HT-29 (cell line): ENCODE measurements around the gene EML6. TPM values are rescaled to one million over a fixed set of nuclear protein-coding genes. Genes with fewer than 3 reads are reported as not detected.

Experiments
- DNase-seq: peaks from one replicate; pipeline ENCODE4 v3.0.0-alpha.2; 2015; ENCODE audit warnings: low spot score
- total RNA-seq: library from RNA; depleted of rRNA; stranded (reverse); fragments of >200 nt; shearing (Covaris generic); gene quantifications from 2 replicates; pipeline ENCODE4 v1.2.3, GENCODE V29; 2014

Gene EML6
- total RNA-seq, 1 experiment from 2014 or later, result 3.0 TPM

DNA sequence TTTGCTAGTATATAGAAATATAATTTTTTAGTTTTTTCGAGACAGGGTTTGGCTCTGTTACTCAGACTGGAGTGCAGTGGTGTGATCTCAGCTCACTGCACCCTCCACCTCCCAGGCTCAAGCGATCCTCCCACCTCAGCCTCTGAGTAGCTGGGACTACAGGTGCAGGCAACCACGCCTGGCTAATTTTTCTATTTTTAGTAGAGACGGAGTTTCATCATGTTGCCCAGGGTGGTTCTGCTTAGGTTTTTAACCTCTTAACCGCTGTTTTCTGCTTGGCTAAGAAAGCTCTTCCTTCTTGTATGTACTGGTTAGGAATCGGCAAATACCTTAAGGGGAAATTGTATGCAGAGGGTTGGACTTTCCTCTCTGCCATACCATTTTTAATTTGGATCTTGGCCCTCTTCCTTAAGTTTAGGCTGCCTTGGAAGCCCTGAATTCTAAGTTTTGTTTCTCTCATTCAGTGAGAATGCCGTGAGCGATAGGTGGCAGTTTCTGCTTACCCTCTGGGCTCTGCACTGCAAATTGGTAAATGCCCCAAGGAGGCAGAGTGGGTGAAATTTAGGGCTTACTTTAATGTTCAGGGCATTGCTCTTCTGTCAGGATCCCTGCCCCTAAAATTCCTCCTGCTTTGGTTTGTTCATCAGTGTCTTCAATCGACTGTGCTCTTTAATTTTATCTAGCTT, 32.3 kb downstream of the EML6 start:
- DNase-seq, result no peak

DNA sequence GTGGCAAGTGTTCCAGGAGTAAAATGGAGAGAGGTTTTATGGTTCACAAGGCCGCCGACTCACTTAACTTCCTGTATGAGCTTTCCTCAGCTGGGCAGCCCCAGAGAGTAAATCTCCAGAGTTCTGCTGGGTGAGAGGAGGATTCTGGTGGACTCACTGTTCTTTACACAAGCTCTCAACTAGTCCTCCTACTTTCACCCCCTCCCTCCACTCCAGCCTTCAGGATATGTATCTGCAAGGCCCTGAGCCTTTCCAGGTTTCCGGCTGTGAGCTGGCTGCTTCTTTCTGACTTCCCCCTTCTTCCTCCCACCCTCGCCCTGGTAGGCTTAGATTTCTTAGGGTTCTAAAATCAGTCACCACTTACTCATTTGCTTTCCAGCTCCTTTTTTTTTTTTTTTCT, 34.0 kb downstream of the EML6 start:
- no peak for DNase-seq

DNA sequence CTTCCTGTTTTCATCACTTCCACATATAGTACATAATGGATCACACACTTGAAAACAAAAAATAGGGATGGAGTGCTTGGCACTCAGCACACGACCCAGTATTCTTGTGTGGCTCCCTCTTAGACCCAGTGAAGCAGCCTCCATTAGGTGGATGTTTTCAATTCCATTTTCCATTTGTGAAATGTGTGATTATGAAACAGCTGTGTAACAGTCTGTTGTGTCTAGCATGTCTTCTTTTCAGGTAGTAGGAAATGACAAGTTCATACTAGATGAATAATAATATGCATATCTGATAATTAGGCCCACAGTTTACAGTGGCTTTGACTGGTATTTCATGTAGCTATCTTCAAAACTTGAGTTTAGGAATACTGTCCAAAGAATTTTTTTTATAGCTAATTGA, 35.5 kb downstream of the EML6 start:
- no peak for DNase-seq

DNA sequence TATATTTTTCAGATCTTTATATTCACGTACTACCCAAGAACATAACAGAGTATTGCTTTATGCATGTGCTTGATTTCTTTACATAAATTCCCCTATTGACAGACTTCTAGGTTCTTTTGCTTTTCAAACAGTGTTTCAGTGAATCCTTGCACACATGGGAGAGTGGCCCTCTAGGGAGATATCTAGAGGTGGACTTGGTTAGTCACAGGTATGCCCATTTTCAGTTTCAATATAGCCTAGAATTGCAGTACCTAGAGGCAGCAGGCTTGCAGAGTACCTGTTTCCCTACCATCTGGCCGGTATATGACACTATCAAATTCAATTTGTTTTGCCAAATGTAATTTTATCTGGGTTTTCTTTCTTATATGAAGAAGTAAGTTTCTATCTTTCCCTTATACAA, 36.8 kb downstream of the EML6 start:
- no peak for DNase-seq

DNA sequence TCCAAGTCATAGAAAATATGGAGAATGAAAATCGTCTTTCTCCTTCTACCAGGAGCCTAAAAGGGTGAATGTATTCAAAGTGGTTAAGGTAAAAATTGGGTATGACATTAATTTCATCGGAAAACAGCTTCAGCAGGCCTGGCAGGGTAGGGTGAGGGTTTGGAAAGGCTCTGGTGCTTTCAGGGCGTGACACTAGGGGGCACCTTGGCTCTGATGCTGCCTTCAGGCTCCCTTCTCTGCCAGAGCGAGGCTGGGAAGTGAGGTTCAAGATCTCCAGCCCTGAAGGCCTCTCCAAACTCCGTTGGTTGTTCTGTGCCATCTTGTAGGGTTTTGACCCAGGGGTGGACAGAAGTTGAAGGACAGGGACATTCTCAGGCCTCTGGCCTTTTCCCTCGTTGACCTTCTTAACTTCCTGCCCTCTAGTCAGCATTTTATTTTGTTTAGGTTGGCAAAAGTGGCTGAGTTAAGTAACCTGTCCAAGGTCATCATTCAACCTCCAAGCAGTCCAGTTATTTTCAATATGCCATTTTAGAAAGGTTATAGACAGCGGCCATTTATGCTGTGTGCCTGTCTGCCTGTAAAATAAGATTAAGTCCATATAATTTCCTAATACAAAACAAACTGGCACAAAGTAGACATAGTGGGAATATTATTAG, 40.3 kb downstream of the EML6 start:
- no peak for DNase-seq

DNA sequence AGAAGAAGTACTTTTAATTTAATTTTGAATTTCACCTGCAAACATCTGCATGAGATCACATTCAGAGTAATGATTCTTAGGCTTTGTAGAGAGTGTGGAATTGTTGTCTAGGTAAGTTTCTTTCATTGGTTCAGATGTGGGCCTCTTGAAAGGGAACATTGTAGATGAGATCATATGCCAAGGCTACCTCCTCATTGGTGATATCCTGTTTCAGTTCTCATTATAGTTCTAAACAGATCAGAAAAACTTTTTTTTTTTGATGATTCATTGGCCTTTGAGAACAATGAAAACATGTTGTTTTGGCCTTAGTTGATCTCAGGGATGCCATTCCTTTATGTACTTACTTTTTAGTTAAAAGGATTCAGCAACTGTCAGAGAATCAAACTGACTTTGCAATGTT, 44.5 kb downstream of the EML6 start:
- no peak for DNase-seq

DNA sequence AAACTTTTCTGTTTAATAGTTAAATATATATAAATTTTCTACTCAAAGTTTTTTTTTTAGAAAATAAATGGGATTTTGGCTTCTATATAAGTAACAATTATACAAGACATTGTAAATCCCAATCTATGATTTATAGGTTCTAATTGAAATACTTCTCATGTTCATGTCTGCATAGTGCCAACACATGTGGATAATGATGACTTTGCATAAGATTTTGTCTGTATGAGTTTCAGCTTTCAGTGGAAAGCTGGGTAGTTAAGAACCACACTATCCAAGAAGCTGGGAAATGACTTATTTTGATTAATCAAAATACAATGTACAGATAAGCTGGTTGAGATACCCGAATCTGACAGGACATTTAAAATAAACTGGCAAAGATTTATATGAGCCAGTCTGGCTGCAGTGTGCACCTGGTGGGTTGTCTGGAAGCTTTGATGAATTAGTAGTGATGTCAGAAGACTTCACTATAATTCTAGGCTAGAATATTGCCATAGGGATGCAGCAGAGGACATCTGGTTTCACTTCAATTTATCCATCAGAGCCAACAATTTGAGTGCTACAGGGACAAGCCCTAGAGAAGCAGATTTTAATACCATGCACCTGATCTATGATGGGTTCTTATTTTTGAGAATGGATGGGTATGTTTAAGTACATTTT, 45.4 kb downstream of the EML6 start:
- no peak for DNase-seq

DNA sequence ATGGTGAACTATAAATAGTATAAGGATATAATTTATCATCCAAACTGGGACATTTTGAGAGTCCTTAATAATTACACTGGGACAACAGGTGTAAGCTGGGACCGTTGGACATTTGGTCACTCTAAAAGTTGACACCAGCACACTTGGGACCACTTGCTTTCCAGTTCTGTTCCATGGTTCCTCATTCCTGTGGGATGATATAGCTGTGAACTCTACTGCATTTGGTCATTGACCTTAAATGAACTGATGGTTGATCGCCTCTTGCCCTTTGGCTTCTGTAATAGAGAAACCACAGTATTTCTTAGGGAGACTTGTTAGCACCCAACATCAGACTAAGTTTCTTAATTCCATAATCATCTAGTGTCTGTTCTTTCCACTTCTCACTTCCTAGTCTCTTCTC, 46.7 kb downstream of the EML6 start:
- no peak for DNase-seq

DNA sequence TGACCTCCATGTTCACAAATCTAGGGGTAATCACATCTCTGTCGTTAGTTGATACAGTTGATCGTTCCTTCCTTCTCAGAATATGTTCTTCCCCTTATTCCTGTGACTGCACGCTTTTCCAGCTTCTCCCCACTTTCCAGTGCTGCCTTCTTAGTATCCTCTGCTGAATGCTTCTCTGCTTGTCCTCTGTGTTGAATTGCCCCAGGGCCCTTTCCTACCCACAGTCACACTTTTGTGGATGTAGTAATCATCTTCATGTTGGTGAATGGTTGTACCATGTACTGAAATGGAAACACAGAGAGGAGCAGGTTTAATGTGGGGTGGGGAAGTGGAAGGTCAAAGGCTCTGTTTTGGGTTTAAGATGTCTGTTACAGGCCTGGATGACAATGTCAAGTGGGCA, 47.2 kb downstream of the EML6 start:
- no peak for DNase-seq

DNA sequence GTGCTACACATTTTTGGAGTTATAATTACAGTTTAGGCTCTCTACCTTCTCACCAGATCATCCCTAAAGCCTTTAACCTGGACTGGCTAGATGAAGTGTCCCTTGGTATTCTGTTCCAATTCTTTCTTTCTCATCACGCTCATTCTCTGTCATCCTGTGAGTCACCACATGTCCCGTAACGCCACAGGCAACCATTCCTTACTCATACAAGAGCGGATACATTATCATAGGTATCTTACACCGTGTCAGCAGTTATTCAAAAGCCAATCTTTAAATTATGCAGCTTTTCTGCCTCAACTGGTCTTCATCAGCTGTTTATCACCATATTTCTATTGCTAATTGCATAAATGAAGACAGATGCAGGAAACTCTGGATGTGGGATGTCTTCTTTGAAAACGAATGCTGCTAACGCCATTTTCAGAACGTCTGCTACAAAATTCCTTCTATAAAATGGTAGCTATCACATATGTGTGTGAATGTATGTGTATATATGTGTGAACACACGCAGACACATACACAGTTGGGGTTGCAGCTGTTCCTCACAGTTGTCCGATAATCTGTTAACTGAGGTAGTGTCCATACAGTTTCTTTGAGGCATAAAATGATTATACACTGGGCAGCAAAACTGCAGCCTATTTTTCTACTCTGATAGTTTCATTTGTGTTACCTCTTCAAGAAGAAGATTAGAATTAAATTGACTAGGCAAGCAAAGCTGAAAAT, 47.9 kb downstream of the EML6 start:
- DNase-seq, result no peak

DNA sequence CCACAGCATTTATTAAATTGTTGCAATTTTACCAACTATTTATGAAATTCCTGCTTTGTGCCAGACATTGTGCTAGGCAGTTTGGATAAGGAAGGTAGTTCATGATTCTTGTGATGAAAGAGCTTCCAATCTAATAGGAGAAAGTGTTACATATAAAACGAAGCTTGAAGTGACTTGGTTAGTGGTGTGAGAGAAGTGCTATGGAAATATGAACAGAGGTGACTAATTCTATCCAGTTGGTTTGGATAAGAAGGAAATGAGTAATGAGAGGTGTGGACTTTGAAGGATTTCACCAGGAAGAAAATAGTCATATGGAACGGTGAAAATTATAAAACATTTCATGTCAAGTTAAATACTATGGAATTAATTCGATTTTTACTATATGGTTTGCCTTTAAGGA, 48.6 kb downstream of the EML6 start:
- DNase-seq, result no peak

DNA sequence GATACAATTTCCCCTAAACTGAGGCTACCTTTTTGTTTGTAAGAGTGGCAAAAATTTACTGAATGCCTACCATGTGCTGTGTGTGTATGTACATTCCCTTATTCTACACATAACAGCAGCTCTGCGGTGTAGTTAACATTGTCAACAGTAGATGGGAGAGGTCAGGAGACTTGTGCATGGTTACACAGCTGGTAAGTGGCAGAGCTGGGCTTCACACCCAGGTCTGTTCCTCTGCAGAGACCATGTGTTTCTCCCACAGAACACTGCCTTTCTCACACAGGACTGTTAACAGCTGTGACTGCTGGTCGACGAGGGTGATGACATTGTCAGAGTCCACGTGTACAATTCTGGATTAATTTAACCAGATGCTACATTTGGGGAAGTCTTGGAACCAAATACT, 49.1 kb downstream of the EML6 start:
- DNase-seq, result no peak

DNA sequence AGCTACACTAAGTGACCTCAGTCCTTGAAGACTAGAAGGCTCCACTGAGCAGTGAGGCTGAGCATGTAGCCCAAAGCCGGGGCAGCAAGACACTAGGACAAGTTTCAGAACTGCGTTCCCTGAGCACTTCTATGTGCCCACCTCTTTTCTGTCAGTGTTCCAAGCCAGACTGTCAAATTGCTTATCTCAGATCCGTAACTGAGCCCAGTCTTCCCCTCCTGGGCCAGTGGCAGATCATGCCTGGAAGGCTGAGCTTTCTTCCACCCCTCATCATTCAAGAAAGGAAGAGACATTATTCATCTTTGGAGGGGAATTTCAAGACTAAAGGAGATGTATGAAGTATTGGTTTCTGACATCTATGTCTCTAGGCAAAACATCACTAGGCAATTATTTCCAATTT, 49.8 kb downstream of the EML6 start:
- DNase-seq, result no peak

DNA sequence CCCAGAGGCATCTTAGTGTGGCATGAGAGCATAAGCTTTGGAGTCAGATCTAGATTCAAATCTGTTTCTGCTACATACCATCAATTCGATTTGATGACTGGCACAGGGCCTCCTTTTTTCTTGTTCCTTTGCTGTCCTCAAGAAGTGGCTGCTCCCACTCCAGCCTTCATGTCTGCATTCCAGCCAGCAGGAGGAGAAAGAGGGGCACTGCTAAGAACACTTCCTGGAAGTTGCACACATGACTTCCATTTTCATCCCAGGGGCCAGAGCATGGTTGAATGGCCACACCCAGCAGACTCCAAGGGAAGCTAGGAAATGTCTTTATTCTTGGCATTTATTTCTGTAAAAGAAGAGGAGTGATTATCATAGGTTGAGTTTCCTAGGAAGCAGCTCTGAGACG, 50.4 kb downstream of the EML6 start:
- peak; percentile 36 for DNase-seq

DNA sequence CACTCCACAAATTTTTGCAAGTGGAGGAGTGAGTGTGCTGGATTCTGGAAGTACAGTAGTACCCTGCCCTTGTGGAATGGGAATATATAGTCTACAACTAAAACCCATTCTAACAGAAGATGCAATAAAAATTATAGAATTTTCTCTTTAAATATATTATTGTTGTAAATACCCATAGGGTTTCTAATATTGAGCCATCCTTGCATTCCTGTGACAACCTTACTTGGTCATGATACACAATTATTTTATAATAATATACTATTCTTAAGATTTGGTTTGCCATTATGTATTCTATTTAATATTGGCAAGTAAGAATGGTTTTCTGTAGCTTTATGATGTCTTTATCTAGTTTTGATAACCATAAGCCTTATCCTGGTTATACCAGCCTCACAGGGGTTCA, 52.2 kb downstream of the EML6 start:
- DNase-seq, result no peak

DNA sequence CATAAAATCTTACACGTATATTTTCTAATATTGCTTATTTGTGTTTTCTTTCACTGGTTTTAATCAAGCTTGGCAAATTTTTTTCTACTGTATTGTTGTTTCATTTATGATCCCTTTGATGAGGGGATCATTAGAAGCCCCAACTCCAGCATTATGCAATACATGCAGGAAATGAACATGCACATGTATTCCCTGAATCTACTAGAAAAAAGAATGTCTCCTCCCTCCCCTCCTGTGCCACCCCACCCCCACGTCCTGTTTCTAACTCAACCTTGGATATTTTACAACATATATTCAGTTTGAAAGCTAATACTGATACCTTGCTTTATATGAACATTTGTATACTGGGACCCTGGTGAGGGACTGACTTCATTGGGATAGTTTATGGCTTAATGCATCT, 53.0 kb downstream of the EML6 start:
- DNase-seq, result no peak

DNA sequence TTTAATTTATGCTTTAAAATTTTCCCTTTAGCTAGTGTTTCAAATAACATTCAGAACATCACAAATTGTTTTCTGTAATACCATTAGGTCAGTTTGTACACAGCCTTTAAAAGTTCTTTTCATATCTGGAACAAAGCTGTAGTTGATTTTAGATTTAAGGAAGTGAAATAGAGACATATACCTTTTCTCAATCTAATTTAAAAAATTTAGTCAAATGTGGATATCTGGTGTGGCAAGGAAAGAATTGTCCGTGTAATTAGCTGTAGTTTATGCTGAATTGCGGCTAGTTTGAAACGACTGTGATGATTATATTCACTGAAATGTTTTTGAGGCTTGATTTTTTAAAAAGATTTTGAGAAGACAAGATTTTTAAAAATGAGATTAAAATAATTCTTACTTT, 59.9 kb downstream of the EML6 start:
- no peak for DNase-seq

DNA sequence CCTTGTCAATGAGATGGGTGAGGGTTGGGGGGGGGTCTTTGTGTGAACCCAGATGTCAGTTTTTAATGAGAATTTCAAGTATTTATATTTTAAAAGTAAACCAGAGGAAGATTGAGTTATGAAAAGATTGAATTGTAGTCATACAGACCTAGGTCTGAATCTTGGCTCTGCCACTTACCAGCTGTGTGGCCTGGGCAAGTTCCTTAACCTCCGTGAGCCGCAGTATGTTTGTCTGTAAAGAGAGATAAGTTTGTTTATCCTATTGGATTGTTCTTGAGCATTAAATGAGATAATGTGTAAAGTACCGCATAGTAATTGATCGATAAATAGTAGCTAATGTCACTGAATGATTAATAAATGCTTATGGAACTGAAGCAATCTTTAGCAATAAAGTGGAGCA, 63.8 kb downstream of the EML6 start:
- no peak for DNase-seq

DNA sequence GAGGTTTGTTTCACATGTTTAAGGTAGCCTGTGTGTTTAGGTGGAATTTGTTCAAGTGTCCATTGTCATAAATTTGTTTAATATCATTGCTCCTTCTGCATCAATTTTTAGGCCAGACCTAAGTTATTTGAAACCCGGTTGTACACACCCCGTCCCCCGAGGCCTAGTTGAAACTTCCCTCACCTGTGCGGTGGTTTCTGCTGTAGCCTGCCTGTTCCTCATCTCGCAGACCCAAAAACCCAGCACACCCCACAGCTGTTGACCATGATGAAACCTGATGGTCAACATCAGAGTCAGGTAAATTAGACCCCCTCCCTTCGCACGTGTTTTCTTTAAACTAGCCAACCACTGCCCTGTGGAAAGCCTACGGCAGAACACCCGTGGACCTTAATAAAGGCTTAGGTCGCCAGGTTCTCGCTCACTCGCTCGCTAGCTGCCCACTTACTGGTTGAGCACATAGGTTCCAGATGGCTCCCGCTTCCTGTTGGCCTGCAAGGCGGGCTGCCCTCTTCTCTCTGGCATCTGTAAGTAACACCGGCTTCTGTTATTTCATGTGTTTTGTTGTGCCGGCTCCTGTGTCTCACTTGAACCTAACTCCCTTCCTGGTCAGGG, 64.4 kb downstream of the EML6 start:
- no peak for DNase-seq

DNA sequence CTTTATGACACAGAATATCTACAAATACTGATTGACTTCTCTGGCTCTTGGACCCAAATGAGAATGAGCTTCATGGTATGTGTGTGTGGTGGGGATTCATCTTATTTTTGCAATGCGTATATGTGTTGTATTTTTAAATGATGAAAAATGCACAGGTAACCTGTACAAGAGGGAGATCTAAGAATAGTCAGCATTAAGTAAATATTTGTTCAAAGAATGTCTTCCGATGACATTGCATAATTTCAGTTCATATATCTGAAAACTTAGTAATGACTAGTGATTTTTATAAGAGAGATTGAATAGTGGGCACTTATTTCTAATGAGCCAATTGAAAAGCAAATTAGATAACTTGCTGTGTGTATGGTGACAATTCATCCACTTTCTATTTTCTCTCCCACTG, 66.4 kb downstream of the EML6 start:
- DNase-seq, result no peak

DNA sequence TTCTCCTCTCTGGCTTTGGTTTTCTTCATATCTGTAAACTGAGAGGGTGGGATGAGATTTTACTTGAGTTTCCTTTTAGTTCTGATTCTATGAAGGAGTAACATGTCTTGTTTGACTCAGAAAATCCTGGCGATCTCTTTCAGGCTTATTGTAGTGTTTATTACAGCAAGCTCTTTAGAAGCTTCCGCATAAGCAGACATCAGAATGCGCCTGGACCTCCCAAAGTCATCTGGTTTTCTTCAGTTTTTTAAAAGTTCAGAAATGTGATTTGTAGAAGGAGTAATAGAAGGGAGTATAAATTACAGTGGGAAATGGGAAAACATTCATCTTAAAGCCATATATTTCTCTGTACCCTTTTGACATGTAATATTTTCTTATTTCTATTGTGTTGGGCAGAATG, 68.4 kb downstream of the EML6 start:
- no peak for DNase-seq

DNA sequence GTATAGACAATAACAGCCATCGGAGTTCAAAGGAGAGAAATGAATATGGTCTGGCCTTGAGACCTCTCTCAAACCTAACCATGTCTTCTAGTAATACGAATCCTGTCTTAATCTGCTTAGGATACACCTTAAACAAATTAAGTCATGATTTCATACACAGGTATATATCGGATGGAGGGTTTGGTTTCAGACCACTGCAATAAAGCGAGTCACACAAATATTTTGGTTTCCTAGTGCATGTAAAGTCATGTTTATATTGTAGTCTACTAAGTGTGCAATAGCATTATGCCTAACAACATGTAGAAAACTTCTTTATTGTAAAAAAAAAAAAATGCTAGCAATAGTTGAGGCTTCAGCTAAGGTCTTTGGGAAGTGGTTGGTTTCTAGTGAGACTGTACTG, 73.8 kb downstream of the EML6 start:
- DNase-seq, result no peak
